A549 (cell line): ENCODE data around the gene SLC35F3. TPM values are rescaled to one million over a fixed set of nuclear protein-coding genes. Genes with fewer than 3 reads are reported as not detected.

ENCODE experiments used
- ATAC-seq, 2 experiments: fragments of 200-7000 bp in 1 of 2; fragments of >200 bp in 1 of 2; cut with Nextera tagmentation in 1 of 2; cut with Tn5 transposase in 1 of 2; 3 replicates each; pipeline versions ENCODE4 v1.8.0 to v1.9.1; 2018 to 2020; ENCODE audit warnings: mild to moderate bottlenecking in 1 of 2, moderate library complexity in 1 of 2
- CTCF ChIA-PET: fragments of 300-600 bp; sonication (Branson Sonifier 250); formaldehyde crosslinking; extraction: SDS; loops from one replicate; lab custom pipeline; 2021; ENCODE audit warnings: antibody characterized with exemption, inconsistent platforms; lab: Yijun Ruan, JAX
- POLR2A ChIA-PET: fragments of 350-600 bp; formaldehyde crosslinking; extraction: SDS; loops from one replicate; lab custom pipeline; 2021; ENCODE audit warnings: antibody characterized with exemption, inconsistent platforms; lab: Yijun Ruan, JAX
- DNase-seq, 2 experiments: peaks; one replicate each; pipeline versions ENCODE4 v3.0.0 to v3.0.0-alpha.2; 2011 to 2016; ENCODE audit warnings: low read depth in 1 of 2, low spot score in 1 of 2
- FAIRE-seq: peaks from 2 replicates; lab custom pipeline; 2011; peaks lifted over from hg19 to GRCh38; lab: Jason Lieb, UNC
- H3K27ac ChIP-seq, 2 experiments: fragments of >200 bp; sonication (Bioruptor Twin); formaldehyde crosslinking; 3 replicates each; pipeline ENCODE4 v1.5.1; 2016 to 2017
- H3K4me1 ChIP-seq: fragments of >200 bp; sonication (Bioruptor Twin); formaldehyde crosslinking; 3 replicates; pipeline ENCODE4 v1.6.1; 2016
- H3K4me2 ChIP-seq: fragments of >200 bp; sonication (Bioruptor Twin); formaldehyde crosslinking; 3 replicates; pipeline ENCODE4 v1.6.1; 2016
- H3K4me3 ChIP-seq: fragments of >200 bp; sonication (Bioruptor Twin); formaldehyde crosslinking; 3 replicates; pipeline ENCODE4 v1.5.1; 2016
- H3K9me3 ChIP-seq: fragments of >200 bp; sonication (Bioruptor Twin); formaldehyde crosslinking; 3 replicates; pipeline ENCODE4 v1.6.1; 2016
- CBX8 ChIP-seq: fragments of 200-600 bp; sonication (generic); IDR thresholded peaks from 2 replicates; pipeline ENCODE4 v1.6.1; 2016
- CHD2 ChIP-seq: fragments of 150-350 bp; IDR thresholded peaks from 2 replicates; pipeline ENCODE4 v1.6.1; 2014; ENCODE audit warnings: low read length; ENCODE audit not compliant: partially characterized antibody
- CHD4 ChIP-seq: fragments of 200-600 bp; sonication (generic); IDR thresholded peaks from 2 replicates; pipeline ENCODE4 v1.6.1; 2016; ENCODE audit warnings: antibody characterized with exemption, mild to moderate bottlenecking, borderline replicate concordance
- EHF ChIP-seq: fragments of 250-450 bp; sonication (Bioruptor Pico); IDR thresholded peaks from 2 replicates; pipeline ENCODE4 v1.5.0; 2020; ENCODE audit warnings: mild to moderate bottlenecking
- EHMT2 ChIP-seq: fragments of 200-600 bp; sonication (generic); IDR thresholded peaks from 2 replicates; pipeline ENCODE4 v1.6.1; 2016; ENCODE audit warnings: antibody characterized with exemption, low read depth, mild to moderate bottlenecking, moderate library complexity
- EP300 ChIP-seq, 2 experiments: fragments of >200 bp; sonication (Bioruptor Twin); formaldehyde crosslinking; IDR thresholded peaks; 2 replicates in 1 of 2; 3 replicates in 1 of 2; pipeline ENCODE4 v1.6.1; 2016 to 2017
- HDAC2 ChIP-seq: fragments of 200-600 bp; sonication (generic); IDR thresholded peaks from 2 replicates; pipeline ENCODE4 v1.6.1; 2016
- HEYL ChIP-seq: fragments of 250-450 bp; sonication (Bioruptor Pico); IDR thresholded peaks from 2 replicates; pipeline ENCODE4 v1.8.0; 2021; ENCODE audit warnings: mild to moderate bottlenecking, moderate library complexity
- HOXA7 ChIP-seq: fragments of 250-450 bp; sonication (Bioruptor Pico); IDR thresholded peaks from 2 replicates; pipeline ENCODE4 v1.5.0; 2020; ENCODE audit warnings: mild to moderate bottlenecking, moderate library complexity
- HOXB5 ChIP-seq: fragments of 250-450 bp; sonication (Bioruptor Pico); IDR thresholded peaks from 2 replicates; pipeline ENCODE4 v1.5.0; 2020; ENCODE audit warnings: mild to moderate bottlenecking, moderate library complexity
- KDM1A ChIP-seq: fragments of 200-600 bp; sonication (generic); IDR thresholded peaks from 2 replicates; pipeline ENCODE4 v1.6.1; 2016; ENCODE audit warnings: low read depth, mild to moderate bottlenecking
- KDM5A ChIP-seq: fragments of 200-600 bp; sonication (generic); IDR thresholded peaks from 2 replicates; pipeline ENCODE4 v1.6.1; 2016; ENCODE audit warnings: antibody characterized with exemption, mild to moderate bottlenecking
- MYC ChIP-seq: IDR thresholded peaks from 2 replicates; pipeline ENCODE4 v1.6.1; 2012; ENCODE audit warnings: mild to moderate bottlenecking, inconsistent platforms, low read length, improper control_type of control experiment, borderline replicate concordance
- NFE2L2 ChIP-seq: fragments of 150-350 bp; conservative IDR thresholded peaks from 2 replicates; pipeline ENCODE4 v1.6.1; 2014; ENCODE audit warnings: low read length
- NPAS2 ChIP-seq: fragments of 250-450 bp; sonication (Bioruptor Pico); IDR thresholded peaks from 2 replicates; pipeline ENCODE4 v1.8.0; 2022; ENCODE audit warnings: mild to moderate bottlenecking, moderate library complexity, borderline replicate concordance
- PHF8 ChIP-seq: fragments of 200-600 bp; sonication (generic); IDR thresholded peaks from 2 replicates; pipeline ENCODE4 v1.6.1; 2016; ENCODE audit warnings: low read depth, mild to moderate bottlenecking, antibody characterized with exemption, moderate library complexity, borderline replicate concordance
- POLR2AphosphoS2 ChIP-seq: conservative IDR thresholded peaks from 2 replicates; pipeline ENCODE4 v1.6.1; 2012; ENCODE audit warnings: low read length, improper control_type of control experiment, inconsistent platforms
- RAD21 ChIP-seq, 2 experiments: fragments of >200 bp in 1 of 2; sonication (Bioruptor Twin) in 1 of 2; formaldehyde crosslinking in 1 of 2; IDR thresholded peaks in 1 of 2; conservative IDR thresholded peaks in 1 of 2; 2 replicates in 1 of 2; 3 replicates in 1 of 2; pipeline ENCODE4 v1.6.1; 2012 to 2018; ENCODE audit warnings: inconsistent platforms in 1 of 2
- RARB ChIP-seq: fragments of 250-450 bp; sonication (Bioruptor Pico); IDR thresholded peaks from 2 replicates; pipeline ENCODE4 v1.8.0; 2021; ENCODE audit warnings: mild to moderate bottlenecking, moderate library complexity
- RFX5 ChIP-seq: fragments of 450-650 bp; IDR thresholded peaks from 2 replicates; pipeline ENCODE4 v1.7.1; 2014; ENCODE audit warnings: antibody characterized with exemption, mild to moderate bottlenecking, moderate library complexity
- TFCP2L1 ChIP-seq: fragments of 250-450 bp; sonication (Bioruptor Pico); IDR thresholded peaks from 2 replicates; pipeline ENCODE4 v1.5.0; 2021; ENCODE audit warnings: mild to moderate bottlenecking
- TP53 ChIP-seq: fragments of 250-450 bp; sonication (Bioruptor Pico); IDR thresholded peaks from 2 replicates; pipeline ENCODE4 v1.5.0; 2021; ENCODE audit warnings: mild to moderate bottlenecking, moderate library complexity
- ZSCAN20 ChIP-seq: fragments of 250-450 bp; sonication (Bioruptor Pico); IDR thresholded peaks from 2 replicates; pipeline ENCODE4 v1.8.0; 2022; ENCODE audit warnings: mild to moderate bottlenecking, moderate library complexity
- WGBS: methylation state at CpG from one replicate; pipeline ENCODE4 v1.1.6; 2017; ENCODE audit errors: missing lambda C conversion rate; 5-methylcytosine and 5-hydroxymethylcytosine counted together
- polyA plus RNA-seq, 4 experiments: library from polyadenylated mRNA; depleted of rRNA in 3 of 4; stranded (reverse); fragments of >200 nt; fragmentation: RNase III in 1 of 4; extraction: RNeasy Plus Mini Kit Qiagen cat#74134 plus additional on column Dnase treatment in 1 of 4; gene quantifications; 2 replicates in 3 of 4; 3 replicates in 1 of 4; pipeline ENCODE4 v1.2.3, GENCODE V29; 2011 to 2017
- TF ChIP-seq, protein P1 (sequence below): fragments of 150-350 bp; IDR thresholded peaks from 2 replicates; pipeline ENCODE4 v1.6.1; 2014; ENCODE audit warnings: low read depth, mild to moderate bottlenecking, low read length
- TF ChIP-seq, protein P2 (sequence below): fragments of 250-450 bp; sonication (Bioruptor Pico); IDR thresholded peaks from 2 replicates; pipeline ENCODE4 v1.5.0; 2021; ENCODE audit warnings: mild to moderate bottlenecking, moderate library complexity, borderline replicate concordance
- TF ChIP-seq, protein P3 (sequence below): fragments of >200 bp; sonication (Bioruptor Twin); formaldehyde crosslinking; IDR thresholded peaks from 3 replicates; pipeline ENCODE4 v1.5.1; 2016
- TF ChIP-seq, protein P4 (sequence below): IDR thresholded peaks from 2 replicates; pipeline ENCODE4 v1.6.1; 2012; ENCODE audit warnings: low read depth, borderline replicate concordance

The SLC35F3 gene
- polyA plus RNA-seq, 2 of the 4 experiments (the other 2 are of a cell fraction) = 5.5 to 7.8 TPM

DNA sequence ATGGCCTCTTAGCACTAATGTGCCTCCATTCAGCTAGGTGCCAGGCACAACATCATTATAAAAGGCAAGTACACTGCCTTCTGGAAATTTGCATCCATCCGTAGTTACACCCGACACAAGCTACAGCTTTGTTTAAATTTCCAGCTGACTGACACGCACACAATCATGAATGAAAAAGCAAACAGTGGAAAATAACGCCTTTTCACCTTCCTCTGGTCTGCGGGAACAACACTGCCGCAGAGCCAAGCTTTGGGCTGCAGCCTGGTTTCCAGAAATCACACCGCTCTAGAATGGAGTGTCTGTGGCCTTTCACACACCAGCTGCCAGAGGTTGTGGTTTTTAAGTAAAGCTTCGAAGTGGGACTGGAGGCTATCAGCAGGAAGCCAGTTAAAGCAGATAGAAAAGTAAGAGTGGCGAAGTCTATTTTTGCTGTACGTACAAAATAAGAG is 326.0 kb downstream of the SLC35F3 start:
- ChIA-PET CTCF (interaction anchor here (1.1 to 1.4 kb wide), 3 partner anchors 23 to 96 kb away, joined by 4 read pairs; no protein-coding TSS in a partner anchor), POLR2A (no interaction called here)
- no peaks in the 10 kb centered on the region for H3K9me3 ChIP-seq
- WGBS = 83% methylated on average over 10 of the region's 10 CpGs
- TF ChIP-seq RAD21 (conservative IDR thresholded peaks at IDR 0.05 in 1 of 2, IDR thresholded peaks at IDR 0.05 in 1 of 2) (no peak), ZSCAN20 (CRISPR knock-in tag) (no peak), HOXA7 (CRISPR knock-in tag) (no peak), EHMT2 (no peak), NPAS2 (CRISPR knock-in tag) (no peak), TFCP2L1 (CRISPR knock-in tag) (no peak), RARB (CRISPR knock-in tag) (no peak), CBX8 (no peak), POLR2AphosphoS2 (no peak), KDM1A (no peak), RFX5 (no peak), KDM5A (no peak), TP53 (CRISPR knock-in tag) (no peak), HOXB5 (CRISPR knock-in tag) (no peak), HDAC2 (no peak), EP300 (IDR thresholded peaks at IDR 0.05) (no peak)
- TF ChIP-seq, protein P1, sequence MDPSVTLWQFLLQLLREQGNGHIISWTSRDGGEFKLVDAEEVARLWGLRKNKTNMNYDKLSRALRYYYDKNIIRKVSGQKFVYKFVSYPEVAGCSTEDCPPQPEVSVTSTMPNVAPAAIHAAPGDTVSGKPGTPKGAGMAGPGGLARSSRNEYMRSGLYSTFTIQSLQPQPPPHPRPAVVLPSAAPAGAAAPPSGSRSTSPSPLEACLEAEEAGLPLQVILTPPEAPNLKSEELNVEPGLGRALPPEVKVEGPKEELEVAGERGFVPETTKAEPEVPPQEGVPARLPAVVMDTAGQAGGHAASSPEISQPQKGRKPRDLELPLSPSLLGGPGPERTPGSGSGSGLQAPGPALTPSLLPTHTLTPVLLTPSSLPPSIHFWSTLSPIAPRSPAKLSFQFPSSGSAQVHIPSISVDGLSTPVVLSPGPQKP = no peak
- TF ChIP-seq, protein P2, sequence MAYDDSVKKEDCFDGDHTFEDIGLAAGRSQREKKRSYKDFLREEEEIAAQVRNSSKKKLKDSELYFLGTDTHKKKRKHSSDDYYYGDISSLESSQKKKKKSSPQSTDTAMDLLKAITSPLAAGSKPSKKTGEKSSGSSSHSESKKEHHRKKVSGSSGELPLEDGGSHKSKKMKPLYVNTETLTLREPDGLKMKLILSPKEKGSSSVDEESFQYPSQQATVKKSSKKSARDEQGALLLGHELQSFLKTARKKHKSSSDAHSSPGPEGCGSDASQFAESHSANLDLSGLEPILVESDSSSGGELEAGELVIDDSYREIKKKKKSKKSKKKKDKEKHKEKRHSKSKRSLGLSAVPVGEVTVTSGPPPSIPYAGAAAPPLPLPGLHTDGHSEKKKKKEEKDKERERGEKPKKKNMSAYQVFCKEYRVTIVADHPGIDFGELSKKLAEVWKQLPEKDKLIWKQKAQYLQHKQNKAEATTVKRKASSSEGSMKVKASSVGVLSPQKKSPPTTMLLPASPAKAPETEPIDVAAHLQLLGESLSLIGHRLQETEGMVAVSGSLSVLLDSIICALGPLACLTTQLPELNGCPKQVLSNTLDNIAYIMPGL (CRISPR knock-in tag) = no peak
- FAIRE-seq (no peak), DNase-seq (no peak), ATAC-seq (no peak)
- no peak overlapping the region for H3K4me3 ChIP-seq
- H3K27ac ChIP-seq = no peak overlapping the region
- H3K4me1 ChIP-seq = no peaks in the 10 kb centered on the region
- H3K4me2 ChIP-seq = no peak overlapping the region

DNA sequence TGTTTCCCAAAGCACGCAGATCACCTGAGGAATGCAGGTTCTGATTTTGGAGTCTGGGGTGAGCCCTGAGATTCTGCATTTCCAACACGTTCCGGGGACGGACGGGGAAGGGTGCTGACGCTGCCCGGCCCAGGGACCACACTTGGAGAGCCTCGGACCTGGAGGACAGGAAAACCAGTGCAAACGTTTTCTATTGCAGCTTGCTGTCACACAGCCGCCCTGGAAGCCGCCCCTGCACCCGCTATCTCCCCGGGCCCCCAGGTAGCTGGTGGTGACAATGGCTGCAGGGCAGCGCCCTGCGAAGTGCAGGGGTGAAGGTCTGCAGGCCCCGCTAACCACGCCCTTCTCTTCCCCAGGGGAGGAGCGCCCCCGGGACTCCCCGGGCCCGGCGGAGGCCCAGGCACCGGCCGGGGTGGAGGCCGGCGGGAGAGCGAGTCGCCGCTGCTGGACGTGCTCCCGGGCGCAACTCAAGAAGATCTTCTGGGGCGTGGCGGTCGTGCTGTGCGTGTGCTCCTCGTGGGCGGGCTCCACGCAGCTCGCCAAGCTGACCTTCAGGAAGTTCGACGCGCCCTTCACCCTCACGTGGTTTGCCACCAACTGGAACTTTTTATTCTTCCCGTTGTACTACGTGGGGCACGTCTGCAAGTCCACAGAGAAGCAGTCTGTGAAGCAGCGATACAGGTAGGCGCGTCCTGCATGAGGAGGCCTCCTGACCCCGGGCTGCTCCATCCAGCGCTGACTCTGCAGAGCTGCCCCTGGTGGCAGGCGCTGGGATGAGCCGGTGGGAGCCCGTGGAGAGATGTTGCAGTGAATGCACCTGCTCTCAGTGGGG is 326.8 kb downstream of the SLC35F3 start:
- no peaks in the 10 kb centered on the region for H3K9me3 ChIP-seq
- no peak overlapping the region for H3K4me3 ChIP-seq
- no peaks in the 10 kb centered on the region for H3K4me1 ChIP-seq
- ATAC-seq = peak; percentile 71 to 87; a peak in 4 of 6 replicates
- H3K27ac ChIP-seq = no peak overlapping the region
- no peak for DNase-seq
- CTCF ChIA-PET = interaction anchor here (0.9 to 1.4 kb wide), 3 partner anchors 10 to 96 kb away, joined by 3 to 4 read pairs (median 4); no protein-coding TSS in a partner anchor
- no peak for FAIRE-seq
- no peak overlapping the region for H3K4me2 ChIP-seq
- 93% methylated on average over 37 of the region's 55 CpGs for WGBS
- POLR2A ChIA-PET = no interaction called here
- TF ChIP-seq CHD4 = no peak
- TF ChIP-seq CHD2 = no peak
- TF ChIP-seq HDAC2 = no peak
- TF ChIP-seq EHF (CRISPR knock-in tag) = no peak
- TF ChIP-seq, protein P3, sequence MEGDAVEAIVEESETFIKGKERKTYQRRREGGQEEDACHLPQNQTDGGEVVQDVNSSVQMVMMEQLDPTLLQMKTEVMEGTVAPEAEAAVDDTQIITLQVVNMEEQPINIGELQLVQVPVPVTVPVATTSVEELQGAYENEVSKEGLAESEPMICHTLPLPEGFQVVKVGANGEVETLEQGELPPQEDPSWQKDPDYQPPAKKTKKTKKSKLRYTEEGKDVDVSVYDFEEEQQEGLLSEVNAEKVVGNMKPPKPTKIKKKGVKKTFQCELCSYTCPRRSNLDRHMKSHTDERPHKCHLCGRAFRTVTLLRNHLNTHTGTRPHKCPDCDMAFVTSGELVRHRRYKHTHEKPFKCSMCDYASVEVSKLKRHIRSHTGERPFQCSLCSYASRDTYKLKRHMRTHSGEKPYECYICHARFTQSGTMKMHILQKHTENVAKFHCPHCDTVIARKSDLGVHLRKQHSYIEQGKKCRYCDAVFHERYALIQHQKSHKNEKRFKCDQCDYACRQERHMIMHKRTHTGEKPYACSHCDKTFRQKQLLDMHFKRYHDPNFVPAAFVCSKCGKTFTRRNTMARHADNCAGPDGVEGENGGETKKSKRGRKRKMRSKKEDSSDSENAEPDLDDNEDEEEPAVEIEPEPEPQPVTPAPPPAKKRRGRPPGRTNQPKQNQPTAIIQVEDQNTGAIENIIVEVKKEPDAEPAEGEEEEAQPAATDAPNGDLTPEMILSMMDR = no peak
- no peak for TF ChIP-seq TP53 (CRISPR knock-in tag)
- no peak for TF ChIP-seq HEYL (CRISPR knock-in tag)
- no peak for TF ChIP-seq MYC
- TF ChIP-seq NFE2L2 = no peak
- TF ChIP-seq KDM1A = no peak
- TF ChIP-seq, protein P2 (CRISPR knock-in tag) = no peak
- TF ChIP-seq PHF8 = no peak
- TF ChIP-seq, protein P4, sequence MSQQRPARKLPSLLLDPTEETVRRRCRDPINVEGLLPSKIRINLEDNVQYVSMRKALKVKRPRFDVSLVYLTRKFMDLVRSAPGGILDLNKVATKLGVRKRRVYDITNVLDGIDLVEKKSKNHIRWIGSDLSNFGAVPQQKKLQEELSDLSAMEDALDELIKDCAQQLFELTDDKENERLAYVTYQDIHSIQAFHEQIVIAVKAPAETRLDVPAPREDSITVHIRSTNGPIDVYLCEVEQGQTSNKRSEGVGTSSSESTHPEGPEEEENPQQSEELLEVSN = no peak
- TF ChIP-seq TFCP2L1 (CRISPR knock-in tag) = no peak
- TF ChIP-seq CBX8 = no peak
